H9 (cell line): ENCODE measurements around the gene ARHGEF38. TPM values are rescaled to one million over a fixed set of nuclear protein-coding genes. Genes with fewer than 3 reads are reported as not detected.

Source experiments
- DNase-seq: peaks from one replicate; pipeline ENCODE4 v3.0.0-alpha.2; 2017
- H2AFZ ChIP-seq: one replicate; pipeline ENCODE4 v1.6.1; 2013; ENCODE audit warnings: mild to moderate bottlenecking, low read length, control low read depth, moderate library complexity
- H2AK5ac ChIP-seq: 2 replicates; pipeline ENCODE4 v1.6.1; 2013; ENCODE audit warnings: low read length, control low read depth, mixed read lengths; ENCODE audit not compliant: insufficient read length
- H2BK120ac ChIP-seq: one replicate; pipeline ENCODE4 v1.6.1; 2013; ENCODE audit warnings: low read depth, mild to moderate bottlenecking, low read length, control low read depth, inconsistent platforms; ENCODE audit not compliant: poor library complexity, severe bottlenecking
- H2BK12ac ChIP-seq: 2 replicates; pipeline ENCODE4 v1.6.1; 2013; ENCODE audit warnings: low read length, control low read depth, mixed read lengths, low read depth; ENCODE audit not compliant: insufficient read length
- H2BK15ac ChIP-seq: 2 replicates; pipeline ENCODE4 v1.6.1; 2013; ENCODE audit warnings: low read depth, low read length, control low read depth
- H2BK20ac ChIP-seq: one replicate; pipeline ENCODE4 v1.6.1; 2013; ENCODE audit warnings: low read depth, mild to moderate bottlenecking, low read length, control low read depth, inconsistent platforms; ENCODE audit not compliant: poor library complexity, severe bottlenecking
- H2BK5ac ChIP-seq: 2 replicates; pipeline ENCODE4 v1.6.1; 2013; ENCODE audit warnings: low read length, control low read depth, mixed read lengths; ENCODE audit not compliant: insufficient read length
- H3K14ac ChIP-seq: 2 replicates; pipeline ENCODE4 v1.6.1; 2013; ENCODE audit warnings: low read length, control low read depth; ENCODE audit not compliant: insufficient read depth
- H3K18ac ChIP-seq: 2 replicates; pipeline ENCODE4 v1.6.1; 2013; ENCODE audit warnings: low read depth, mild to moderate bottlenecking, mixed read lengths, low read length, control low read depth; ENCODE audit not compliant: insufficient read length
- H3K23ac ChIP-seq: 2 replicates; pipeline ENCODE4 v1.6.1; 2013; ENCODE audit warnings: low read length, control low read depth, mixed read lengths, low read depth; ENCODE audit not compliant: insufficient read length
- H3K23me2 ChIP-seq: 2 replicates; pipeline ENCODE4 v1.6.1; 2013; ENCODE audit warnings: low read depth, mild to moderate bottlenecking, mixed read lengths, low read length, control low read depth; ENCODE audit not compliant: insufficient read length, poor library complexity, severe bottlenecking
- H3K27ac ChIP-seq: 2 replicates; pipeline ENCODE4 v1.5.1; 2013; ENCODE audit warnings: low read length, control low read depth, mixed read lengths, low read depth; ENCODE audit not compliant: insufficient read length
- H3K27me3 ChIP-seq: 2 replicates; pipeline ENCODE4 v1.6.1; 2013; ENCODE audit warnings: low read length, control low read depth, inconsistent platforms; ENCODE audit not compliant: insufficient read depth
- H3K4ac ChIP-seq: 2 replicates; pipeline ENCODE4 v1.6.1; 2013; ENCODE audit warnings: low read depth, mild to moderate bottlenecking, control low read depth, inconsistent platforms, low read length, moderate library complexity
- H3K4me1 ChIP-seq: 2 replicates; pipeline ENCODE4 v1.6.1; 2013; ENCODE audit warnings: low read length, control low read depth, inconsistent platforms; ENCODE audit not compliant: insufficient read depth
- H3K4me2 ChIP-seq: 2 replicates; pipeline ENCODE4 v1.6.1; 2013; ENCODE audit warnings: low read length, control low read depth, mixed read lengths; ENCODE audit not compliant: insufficient read length, insufficient read depth
- H3K56ac ChIP-seq: 2 replicates; pipeline ENCODE4 v1.6.1; 2013; ENCODE audit warnings: low read depth, mild to moderate bottlenecking, mixed read lengths, low read length, control low read depth; ENCODE audit not compliant: insufficient read length
- H3K79me1 ChIP-seq: 2 replicates; pipeline ENCODE4 v1.6.1; 2013; ENCODE audit warnings: low read depth, mild to moderate bottlenecking, moderate library complexity, low read length, control low read depth, inconsistent platforms; ENCODE audit not compliant: insufficient read depth, poor library complexity, severe bottlenecking
- H3K79me2 ChIP-seq: 2 replicates; pipeline ENCODE4 v1.6.1; 2013; ENCODE audit warnings: low read length, control low read depth, inconsistent platforms; ENCODE audit not compliant: insufficient read depth
- H3K9ac ChIP-seq: 2 replicates; pipeline ENCODE4 v1.6.1; 2013; ENCODE audit warnings: low read length, control low read depth, mixed read lengths; ENCODE audit not compliant: insufficient read length; ENCODE audit errors: extremely low read depth
- H3K9me3 ChIP-seq: one replicate; pipeline ENCODE4 v1.6.1; 2013; ENCODE audit warnings: low read depth, low read length, inconsistent platforms; ENCODE audit not compliant: control insufficient read depth
- H3T11ph ChIP-seq: one replicate; pipeline ENCODE4 v1.6.1; 2013; ENCODE audit warnings: mild to moderate bottlenecking, low read length, control low read depth, inconsistent platforms
- H4K20me1 ChIP-seq: one replicate; pipeline ENCODE4 v1.6.1; 2013; ENCODE audit not compliant: control insufficient read depth, insufficient read length, insufficient read depth
- H4K5ac ChIP-seq: 2 replicates; pipeline ENCODE4 v1.6.1; 2013; ENCODE audit warnings: low read depth, mild to moderate bottlenecking, mixed read lengths, low read length, control low read depth; ENCODE audit not compliant: insufficient read length
- H4K8ac ChIP-seq: replicated peaks from 2 replicates; pipeline ENCODE4 v1.6.1; 2013; ENCODE audit warnings: low read length, control low read depth, mixed read lengths, low read depth; ENCODE audit not compliant: insufficient read length
- H4K91ac ChIP-seq: 2 replicates; pipeline ENCODE4 v1.6.1; 2013; ENCODE audit warnings: low read depth, mild to moderate bottlenecking, moderate library complexity, mixed read lengths, low read length, control low read depth; ENCODE audit not compliant: insufficient read length
- H3K27ac Mint-ChIP-seq, 3 experiments: 2 replicates in 2 of 3; 3 replicates in 1 of 3; pipeline ENCODE4 v1.8.0; 2020 to 2021; ENCODE audit warnings: mixed read lengths in 3 of 3, mild to moderate bottlenecking in 1 of 3, moderate library complexity in 1 of 3
- H3K27me3 Mint-ChIP-seq: 2 replicates; pipeline ENCODE4 v1.8.0; 2021; ENCODE audit warnings: low read depth, mild to moderate bottlenecking, moderate library complexity, mixed read lengths
- H3K36me3 Mint-ChIP-seq, 3 experiments: 2 replicates in 2 of 3; 3 replicates in 1 of 3; pipeline ENCODE4 v1.8.0; 2020 to 2021; ENCODE audit warnings: low read depth in 3 of 3, mixed read lengths in 3 of 3; ENCODE audit not compliant: insufficient read depth in 1 of 3
- H3K4me1 Mint-ChIP-seq, 2 experiments: 2 replicates each; pipeline ENCODE4 v1.8.0; 2020; ENCODE audit warnings: mixed read lengths in 2 of 2
- H3K4me3 Mint-ChIP-seq, 2 experiments: 2 replicates in 1 of 2; 3 replicates in 1 of 2; pipeline ENCODE4 v1.8.0; 2020 to 2021; ENCODE audit warnings: mild to moderate bottlenecking in 2 of 2, mixed read lengths in 2 of 2, moderate library complexity in 1 of 2
- H3K9me3 Mint-ChIP-seq, 2 experiments: 2 replicates in 1 of 2; 3 replicates in 1 of 2; pipeline ENCODE4 v1.8.0; 2020; ENCODE audit warnings: mild to moderate bottlenecking in 2 of 2, mixed read lengths in 2 of 2, moderate library complexity in 1 of 2
- WGBS: extraction: QIAGEN DNeasy Blood & Tissue Kit; methylation state at CpG from one replicate; pipeline ENCODE4 v1.1.7; 2013; ENCODE audit warnings: missing lambda C conversion rate, low lambda C conversion rate, mixed read lengths; ENCODE audit not compliant: insufficient read length; ENCODE audit errors: extremely low coverage; 5-methylcytosine and 5-hydroxymethylcytosine counted together
- total RNA-seq: library from RNA; stranded (reverse); gene quantifications from 2 replicates; pipeline ENCODE4 v1.2.1, GENCODE V29; 2021
- TF ChIP-seq, protein P1 (sequence below): fragments of 200-600 bp; sonication (generic); conservative IDR thresholded peaks from 3 replicates; pipeline ENCODE4 v1.8.0; 2021; ENCODE audit warnings: antibody characterized with exemption, mild to moderate bottlenecking

Gene ARHGEF38
- total RNA-seq, 1 experiment from 2014 or later: not detected

DNA sequence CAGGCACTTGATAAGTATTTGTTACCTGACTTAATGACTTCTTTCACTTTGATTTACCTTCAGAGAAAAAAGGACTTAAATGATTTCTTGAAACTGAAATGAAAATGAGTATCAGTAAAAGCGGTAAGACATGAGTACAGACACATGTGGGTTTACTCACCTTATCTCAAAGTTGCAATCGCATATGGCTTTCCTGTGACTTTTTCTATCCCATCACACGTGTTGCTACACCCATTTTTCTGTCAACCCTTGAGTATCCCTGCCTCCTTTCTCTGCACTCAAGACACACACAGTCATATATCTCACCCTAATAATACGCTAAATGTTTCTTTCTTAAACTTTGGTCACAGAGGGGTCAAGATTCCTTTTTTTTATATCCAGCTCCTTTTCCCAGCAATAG, 11.0 kb upstream of the ARHGEF38 start:
- Mint-ChIP-seq H3K27me3 (peaks cover 94% of the 10 kb centered on the region), H3K4me3 (no peak overlapping the region), H3K27ac (no peak overlapping the region), H3K36me3 (no peaks in the 10 kb centered on the region), H3K4me1 (no peaks in the 10 kb centered on the region), H3K9me3 (no peaks in the 10 kb centered on the region)
- no peaks in the 10 kb centered on the region for H3K23me2 ChIP-seq
- no peak overlapping the region for H4K8ac ChIP-seq
- no peak overlapping the region for H2BK120ac ChIP-seq
- no peaks in the 10 kb centered on the region; the same call in 1 of the 2 replicates for H3K27me3 ChIP-seq
- no peak overlapping the region for H3K4ac ChIP-seq
- H3K27ac ChIP-seq: no peak overlapping the region
- no peak overlapping the region for H2BK12ac ChIP-seq
- no peak overlapping the region for H3T11ph ChIP-seq
- H3K9ac ChIP-seq: no peak overlapping the region
- H3K23ac ChIP-seq: no peak overlapping the region
- H3K18ac ChIP-seq: no peak overlapping the region
- no peak overlapping the region for H2AFZ ChIP-seq
- H3K4me1 ChIP-seq: no peaks in the 10 kb centered on the region
- H3K4me2 ChIP-seq: no peak overlapping the region
- no peak overlapping the region for H4K91ac ChIP-seq
- TF ChIP-seq, protein P1, sequence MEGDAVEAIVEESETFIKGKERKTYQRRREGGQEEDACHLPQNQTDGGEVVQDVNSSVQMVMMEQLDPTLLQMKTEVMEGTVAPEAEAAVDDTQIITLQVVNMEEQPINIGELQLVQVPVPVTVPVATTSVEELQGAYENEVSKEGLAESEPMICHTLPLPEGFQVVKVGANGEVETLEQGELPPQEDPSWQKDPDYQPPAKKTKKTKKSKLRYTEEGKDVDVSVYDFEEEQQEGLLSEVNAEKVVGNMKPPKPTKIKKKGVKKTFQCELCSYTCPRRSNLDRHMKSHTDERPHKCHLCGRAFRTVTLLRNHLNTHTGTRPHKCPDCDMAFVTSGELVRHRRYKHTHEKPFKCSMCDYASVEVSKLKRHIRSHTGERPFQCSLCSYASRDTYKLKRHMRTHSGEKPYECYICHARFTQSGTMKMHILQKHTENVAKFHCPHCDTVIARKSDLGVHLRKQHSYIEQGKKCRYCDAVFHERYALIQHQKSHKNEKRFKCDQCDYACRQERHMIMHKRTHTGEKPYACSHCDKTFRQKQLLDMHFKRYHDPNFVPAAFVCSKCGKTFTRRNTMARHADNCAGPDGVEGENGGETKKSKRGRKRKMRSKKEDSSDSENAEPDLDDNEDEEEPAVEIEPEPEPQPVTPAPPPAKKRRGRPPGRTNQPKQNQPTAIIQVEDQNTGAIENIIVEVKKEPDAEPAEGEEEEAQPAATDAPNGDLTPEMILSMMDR: no peak
- H2AK5ac ChIP-seq: no peak overlapping the region
- no peaks in the 10 kb centered on the region for H3K9me3 ChIP-seq
- no peak overlapping the region for H4K5ac ChIP-seq
- no CpG with 5 or more reads among the region's 4 CpGs for WGBS
- no peaks in the 10 kb centered on the region for H3K79me1 ChIP-seq
- DNase-seq: no peak
- H2BK5ac ChIP-seq: no peak overlapping the region
- no peak overlapping the region for H3K56ac ChIP-seq
- no peak overlapping the region for H3K14ac ChIP-seq
- no peak overlapping the region for H2BK15ac ChIP-seq
- H2BK20ac ChIP-seq: no peak overlapping the region
- H4K20me1 ChIP-seq: no peaks in the 10 kb centered on the region
- no peaks in the 10 kb centered on the region for H3K79me2 ChIP-seq
